HG03521 (cell line): ENCODE measurements around the gene MFSD2B.

Experiments
- ATAC-seq: cut with Tn5 transposase; IDR thresholded peaks from one replicate; pipeline ENCODE4 v1.9.1; 2021; ENCODE audit warnings: mild to moderate bottlenecking, moderate library complexity; ENCODE audit not compliant: unreplicated experiment

Gene MFSD2B

GRCh38 chr2:24049485-24050021 is 39.7 kb downstream of the MFSD2B start, which contains the start of gene FKBP1B:
FKBP1B (plus strand) TSS chr2:24049741; CDS start chr2:24049850, 109 bp downstream.
- ATAC-seq, result no peak

GRCh38 chr2:24050041-24050979 is 40.4 kb downstream of the MFSD2B start:
- no peak for ATAC-seq

- ATAC-seq, result no peak
Observed at GRCh38 chr2:24051833-24052232, 41.9 kb downstream of the MFSD2B start.

- ATAC-seq, result no peak
Observed at GRCh38 chr2:24052951-24053350, 43.1 kb downstream of the MFSD2B start.

- no peak for ATAC-seq
Observed at GRCh38 chr2:24054366-24055010, 44.6 kb downstream of the MFSD2B start.

GRCh38 chr2:24055750-24056149 is 45.9 kb downstream of the MFSD2B start:
- no peak for ATAC-seq

GRCh38 chr2:24058564-24059271 is 48.8 kb downstream of the MFSD2B start:
- ATAC-seq, result no peak

GRCh38 chr2:24065341-24065740 is 55.5 kb downstream of the MFSD2B start:
- no peak for ATAC-seq

GRCh38 chr2:24072259-24072658 is 62.4 kb downstream of the MFSD2B start:
- no peak for ATAC-seq

- no peak for ATAC-seq
Observed at GRCh38 chr2:24073816-24074215, 63.9 kb downstream of the MFSD2B start.

- no peak for ATAC-seq
Observed at GRCh38 chr2:24075259-24075658, 65.4 kb downstream of the MFSD2B start.
